ENCODE data around the gene TRPM2.

Gene TRPM2

DNA sequence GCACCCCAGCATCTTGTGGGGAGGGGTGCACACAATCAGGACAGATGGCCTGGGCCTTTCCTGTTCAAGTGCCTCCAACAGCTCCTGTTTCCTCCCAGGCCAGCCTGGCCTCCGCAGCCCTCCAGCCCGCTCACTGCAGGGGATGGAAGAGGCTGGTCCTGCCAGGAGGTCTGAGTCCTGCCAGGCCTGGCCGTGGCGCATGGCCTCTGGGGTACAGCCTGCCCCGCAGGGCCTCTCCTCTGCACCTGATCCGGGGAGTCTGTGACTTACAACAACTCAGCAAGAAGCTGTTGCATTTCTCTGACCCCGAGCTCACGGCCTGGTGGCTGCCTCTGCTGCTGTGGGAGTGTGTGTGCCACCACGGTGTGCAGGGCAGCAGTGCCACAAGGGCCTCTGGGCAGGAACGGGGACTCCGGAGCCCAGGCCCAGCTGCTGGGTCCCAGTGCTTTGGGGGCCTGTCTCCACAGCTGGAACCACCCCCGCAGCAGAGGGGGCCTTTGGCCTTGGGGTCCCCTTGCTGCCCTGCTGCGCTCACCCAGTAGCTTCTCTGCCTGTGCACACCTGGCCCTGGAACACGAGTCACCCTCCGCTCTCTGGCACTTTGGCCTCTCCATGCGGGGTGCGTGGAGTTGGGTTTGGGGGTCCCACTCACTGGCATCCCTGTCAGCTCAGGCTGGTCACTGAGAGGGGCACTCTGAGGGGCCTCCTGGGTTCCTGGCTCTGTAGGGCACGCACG lies 84.4 kb downstream of the TRPM2 start:
- ATAC-seq (replicated peaks) (no peak), DNase-seq (no peak)
- Mint-ChIP-seq H3K9me3 (no peaks in the 10 kb centered on the region), H3K4me1 (no peaks in the 10 kb centered on the region), H3K27ac (no peak overlapping the region), H3K36me3 (peaks cover 8 to 13% of the 10 kb centered on the region in 2 donors), H3K4me3 (no peak overlapping the region), H3K27me3 (no peaks in the 10 kb centered on the region)

- H3K27me3 Mint-ChIP-seq = no peaks in the 10 kb centered on the region
- no peak overlapping the region for H3K4me3 Mint-ChIP-seq
- no peaks in the 10 kb centered on the region for H3K4me1 Mint-ChIP-seq
- no peaks in the 10 kb centered on the region for H3K9me3 Mint-ChIP-seq
- H3K27ac Mint-ChIP-seq = no peak overlapping the region
- ATAC-seq (replicated peaks) (no peak), DNase-seq (no peak)
- peaks cover 8 to 13% of the 10 kb centered on the region in 2 donors for H3K36me3 Mint-ChIP-seq
Observed at GRCh38 chr21:44438531-44439210, 85.2 kb downstream of the TRPM2 start.

- no peak overlapping the region for H3K4me3 Mint-ChIP-seq
- DNase-seq (no peak), ATAC-seq (replicated peaks) (no peak)
- H3K27ac Mint-ChIP-seq = no peak overlapping the region
- H3K27me3 Mint-ChIP-seq = peaks cover 0 to 2% of the 10 kb centered on the region in 2 donors
- H3K9me3 Mint-ChIP-seq = no peaks in the 10 kb centered on the region
- peaks cover 8 to 13% of the 10 kb centered on the region in 2 donors for H3K36me3 Mint-ChIP-seq
- no peaks in the 10 kb centered on the region for H3K4me1 Mint-ChIP-seq
Observed at GRCh38 chr21:44439211-44439600, 85.8 kb downstream of the TRPM2 start.

- no peaks in the 10 kb centered on the region for H3K9me3 Mint-ChIP-seq
- DNase-seq (no peak), ATAC-seq (replicated peaks) (no peak)
- peaks cover 4% of the 10 kb centered on the region in 2 donors for H3K27me3 Mint-ChIP-seq
- H3K36me3 Mint-ChIP-seq = peaks cover 7 to 13% of the 10 kb centered on the region in 2 donors
- no peak overlapping the region for H3K27ac Mint-ChIP-seq
- no peaks in the 10 kb centered on the region for H3K4me1 Mint-ChIP-seq
- H3K4me3 Mint-ChIP-seq = no peak overlapping the region
Observed at GRCh38 chr21:44440241-44441040, 87.0 kb downstream of the TRPM2 start.

DNA sequence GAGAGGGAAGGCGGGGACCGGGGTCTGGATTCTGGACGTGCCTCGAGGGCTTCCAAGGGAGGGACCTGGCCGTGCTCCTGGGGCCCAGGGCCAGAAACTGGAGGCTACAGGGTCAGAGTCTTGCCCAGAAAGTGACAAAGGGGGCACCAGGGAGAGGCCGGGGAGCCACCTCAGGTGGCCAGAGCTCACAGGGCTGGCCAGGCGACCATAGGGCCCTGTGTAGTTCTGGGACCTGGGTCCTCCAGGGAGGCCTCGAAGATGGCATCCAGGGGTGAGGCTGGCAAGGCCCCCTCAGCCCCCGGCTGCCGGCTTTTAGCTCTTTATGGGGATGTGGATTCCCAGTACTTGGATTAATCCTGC lies 87.6 kb downstream of the TRPM2 start:
- H3K27me3 Mint-ChIP-seq = peaks cover 4% of the 10 kb centered on the region in 2 donors
- H3K27ac Mint-ChIP-seq = no peak overlapping the region
- H3K4me1 Mint-ChIP-seq = no peaks in the 10 kb centered on the region
- peaks cover 3 to 9% of the 10 kb centered on the region in 2 donors for H3K36me3 Mint-ChIP-seq
- no peaks in the 10 kb centered on the region for H3K9me3 Mint-ChIP-seq
- no peak overlapping the region for H3K4me3 Mint-ChIP-seq
- ATAC-seq (replicated peaks) = no peak
- DNase-seq = no peak

DNA sequence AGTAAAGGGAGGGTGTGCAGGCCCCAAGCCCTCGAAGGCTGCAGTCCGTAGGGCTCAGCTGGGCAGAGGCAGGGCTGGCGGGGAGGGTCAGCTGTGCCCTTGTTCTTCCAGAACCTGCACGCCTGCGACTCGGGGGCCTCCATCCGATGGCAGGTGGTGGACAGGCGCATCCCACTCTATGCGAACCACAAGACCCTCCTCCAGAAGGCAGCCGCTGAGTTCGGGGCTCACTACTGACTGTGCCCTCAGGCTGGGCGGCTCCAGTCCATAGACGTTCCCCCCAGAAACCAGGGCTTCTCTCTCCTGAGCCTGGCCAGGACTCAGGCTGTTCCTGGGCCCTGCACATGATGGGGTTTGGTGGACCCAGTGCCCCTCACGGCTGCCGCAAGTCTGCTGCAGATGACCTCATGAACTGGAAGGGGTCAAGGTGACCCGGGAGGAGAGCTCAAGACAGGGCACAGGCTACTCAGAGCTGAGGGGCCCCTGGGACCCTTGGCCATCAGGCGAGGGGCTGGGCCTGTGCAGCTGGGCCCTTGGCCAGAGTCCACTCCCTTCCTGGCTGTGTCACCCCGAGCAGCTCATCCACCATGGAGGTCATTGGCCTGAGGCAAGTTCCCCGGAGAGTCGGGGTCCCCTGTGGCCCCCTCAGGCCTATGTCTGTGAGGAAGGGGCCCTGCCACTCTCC lies 88.3 kb downstream of the TRPM2 start:
- Mint-ChIP-seq H3K27me3 (peaks cover 4% of the 10 kb centered on the region in 2 donors), H3K36me3 (peaks cover 3 to 8% of the 10 kb centered on the region in 2 donors), H3K4me3 (no peak overlapping the region), H3K27ac (no peak overlapping the region), H3K4me1 (no peaks in the 10 kb centered on the region), H3K9me3 (no peaks in the 10 kb centered on the region)
- DNase-seq (no peak), ATAC-seq (replicated peaks) (no peak)

DNA sequence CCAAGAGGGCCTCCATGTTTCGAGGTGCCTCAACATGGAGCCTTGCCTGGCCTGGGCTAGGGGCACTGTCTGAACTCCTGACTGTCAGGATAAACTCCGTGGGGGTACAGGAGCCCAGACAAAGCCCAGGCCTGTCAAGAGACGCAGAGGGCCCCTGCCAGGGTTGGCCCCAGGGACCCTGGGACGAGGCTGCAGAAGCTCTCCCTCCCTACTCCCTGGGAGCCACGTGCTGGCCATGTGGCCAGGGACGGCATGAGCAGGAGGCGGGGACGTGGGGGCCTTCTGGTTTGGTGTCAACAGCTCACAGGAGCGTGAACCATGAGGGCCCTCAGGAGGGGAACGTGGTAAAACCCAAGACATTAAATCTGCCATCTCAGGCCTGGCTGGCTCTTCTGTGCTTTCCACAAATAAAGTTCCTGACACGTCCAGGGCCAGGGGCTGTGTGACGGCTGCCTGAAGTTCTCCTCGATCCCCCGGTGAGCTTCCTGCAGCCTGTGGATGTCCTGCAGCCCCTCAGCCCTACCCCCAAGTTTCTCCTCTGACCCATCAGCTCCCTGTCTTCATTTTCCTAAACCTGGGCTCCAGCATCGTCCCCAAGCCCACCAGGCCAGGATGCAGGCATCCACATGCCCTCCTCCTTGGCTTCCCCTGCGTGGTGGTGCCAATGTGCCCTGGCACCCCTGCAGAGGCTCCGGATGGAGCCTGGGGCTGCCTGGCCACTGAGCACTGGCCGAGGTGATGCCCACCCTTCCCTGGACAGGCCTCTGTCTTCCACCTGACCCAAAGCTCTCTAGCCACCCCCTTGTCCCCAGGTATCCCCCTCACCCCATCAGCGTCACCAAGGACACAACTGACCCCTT lies 89.1 kb downstream of the TRPM2 start:
- H3K36me3 Mint-ChIP-seq = peaks cover 3 to 8% of the 10 kb centered on the region in 2 donors
- H3K4me1 Mint-ChIP-seq = no peaks in the 10 kb centered on the region
- H3K4me3 Mint-ChIP-seq = no peak overlapping the region
- no peaks in the 10 kb centered on the region for H3K9me3 Mint-ChIP-seq
- no peak for DNase-seq
- peaks cover 10% of the 10 kb centered on the region in 2 donors for H3K27me3 Mint-ChIP-seq
- H3K27ac Mint-ChIP-seq = no peak overlapping the region
- no peak for ATAC-seq (replicated peaks)

DNA sequence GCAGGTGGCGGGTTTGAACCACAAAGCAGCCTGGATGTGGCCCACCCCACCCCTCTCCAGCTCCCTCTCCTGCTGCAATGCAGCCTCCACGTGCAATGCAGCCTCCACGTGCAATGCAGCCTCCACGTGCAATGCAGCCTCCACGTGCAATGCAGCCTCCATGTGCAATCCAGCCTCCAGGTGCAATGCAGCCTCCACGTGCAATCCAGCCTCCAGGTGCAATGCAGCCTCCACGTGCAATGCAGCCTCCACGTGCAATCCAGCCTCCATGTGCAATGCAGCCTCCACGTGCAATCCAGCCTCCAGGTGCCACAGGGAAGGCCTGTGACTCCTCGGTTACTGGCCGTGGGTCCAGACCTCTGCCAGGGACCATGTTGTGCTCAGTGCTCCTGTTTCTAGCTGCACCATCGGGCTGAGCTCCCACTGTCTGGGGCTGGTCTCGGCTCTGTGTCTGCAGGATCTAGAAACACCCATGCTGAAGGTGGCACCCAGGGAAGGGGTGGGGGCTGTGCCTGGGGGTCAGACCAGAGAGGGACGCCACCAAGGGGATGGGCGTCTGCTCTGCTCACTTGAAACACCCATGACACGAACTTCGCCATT lies 90.0 kb downstream of the TRPM2 start:
- no peaks in the 10 kb centered on the region for H3K4me1 Mint-ChIP-seq
- H3K36me3 Mint-ChIP-seq = peaks cover 3 to 8% of the 10 kb centered on the region in 2 donors
- peaks cover 10 to 16% of the 10 kb centered on the region in 2 donors for H3K27me3 Mint-ChIP-seq
- H3K27ac Mint-ChIP-seq = no peak overlapping the region
- H3K9me3 Mint-ChIP-seq = no peaks in the 10 kb centered on the region
- no peak for ATAC-seq (replicated peaks)
- no peak for DNase-seq
- H3K4me3 Mint-ChIP-seq = no peak overlapping the region

DNA sequence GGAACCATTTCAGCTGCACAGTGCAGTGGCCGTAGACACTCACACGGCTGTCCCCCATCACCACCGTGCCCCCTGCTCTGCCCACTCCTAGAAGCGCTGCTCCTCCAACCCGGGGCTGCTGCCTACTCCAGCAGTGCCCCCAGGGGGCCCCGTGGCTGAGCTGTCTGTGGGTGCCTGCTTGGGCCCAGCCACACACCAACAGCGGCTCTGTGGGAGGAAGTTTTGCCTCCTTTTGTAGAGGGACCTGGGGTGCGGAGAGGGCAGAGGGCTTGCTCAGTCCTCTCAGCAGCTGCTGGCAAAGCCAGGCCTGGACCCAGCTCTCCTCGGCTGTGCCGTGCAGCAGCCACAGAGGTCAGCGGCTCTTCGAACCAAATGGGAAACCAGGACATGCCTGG lies 90.5 kb downstream of the TRPM2 start:
- no peaks in the 10 kb centered on the region for H3K4me1 Mint-ChIP-seq
- H3K9me3 Mint-ChIP-seq = no peaks in the 10 kb centered on the region
- DNase-seq (no peak), ATAC-seq (replicated peaks) (no peak)
- H3K4me3 Mint-ChIP-seq = no peak overlapping the region
- H3K36me3 Mint-ChIP-seq = peaks cover 3 to 8% of the 10 kb centered on the region in 2 donors
- no peak overlapping the region for H3K27ac Mint-ChIP-seq
- peaks cover 12 to 21% of the 10 kb centered on the region in 2 donors for H3K27me3 Mint-ChIP-seq

- Mint-ChIP-seq H3K4me3 (no peak overlapping the region), H3K27me3 (peaks cover 17 to 26% of the 10 kb centered on the region in 2 donors), H3K36me3 (peaks cover under 1 to 6% of the 10 kb centered on the region in 2 donors), H3K4me1 (no peaks in the 10 kb centered on the region), H3K9me3 (no peaks in the 10 kb centered on the region), H3K27ac (no peak overlapping the region)
- no peak for DNase-seq
- ATAC-seq (replicated peaks) = no peak
Observed at GRCh38 chr21:44444286-44444931, 91.0 kb downstream of the TRPM2 start.

- DNase-seq (no peak), ATAC-seq (replicated peaks) (no peak)
- H3K27me3 Mint-ChIP-seq = peaks cover 21 to 33% of the 10 kb centered on the region in 2 donors
- H3K9me3 Mint-ChIP-seq = no peaks in the 10 kb centered on the region
- no peak overlapping the region for H3K4me3 Mint-ChIP-seq
- H3K36me3 Mint-ChIP-seq = peaks cover 0 to 3% of the 10 kb centered on the region in 2 donors
- no peaks in the 10 kb centered on the region for H3K4me1 Mint-ChIP-seq
- H3K27ac Mint-ChIP-seq = no peak overlapping the region
Observed at GRCh38 chr21:44445145-44445812, 91.9 kb downstream of the TRPM2 start.

- peaks cover 41 to 50% of the 10 kb centered on the region in 2 donors for H3K27me3 Mint-ChIP-seq
- DNase-seq (no peak), ATAC-seq (replicated peaks) (no peak)
- no peaks in the 10 kb centered on the region for H3K36me3 Mint-ChIP-seq
- no peaks in the 10 kb centered on the region for H3K9me3 Mint-ChIP-seq
- H3K4me1 Mint-ChIP-seq = no peaks in the 10 kb centered on the region
- no peak overlapping the region for H3K27ac Mint-ChIP-seq
- no peak overlapping the region for H3K4me3 Mint-ChIP-seq
Observed at GRCh38 chr21:44448651-44449131, 95.3 kb downstream of the TRPM2 start.

All from stimulated activated naive B cell treated with anti-CD40 and anti-IgM and Interleukin-4, amounts not matched to agents 10 μg/mL and 1 μg/mL and 100 μg/mL, for 72 hours (primary cell).